Fibroblast of the conjunctiva (primary cell): ENCODE results near the gene MAPK14.
"Not testable (repeated sequence)": the region's sequence is repeated elsewhere in the genome, so short reads cannot be mapped to it uniquely, and the experiment has no call there.

ENCODE experiments used
- DNase-seq: peaks from one replicate; pipeline ENCODE4 v3.0.0-alpha.2; 2010; ENCODE audit warnings: low read depth

Gene MAPK14

DNA sequence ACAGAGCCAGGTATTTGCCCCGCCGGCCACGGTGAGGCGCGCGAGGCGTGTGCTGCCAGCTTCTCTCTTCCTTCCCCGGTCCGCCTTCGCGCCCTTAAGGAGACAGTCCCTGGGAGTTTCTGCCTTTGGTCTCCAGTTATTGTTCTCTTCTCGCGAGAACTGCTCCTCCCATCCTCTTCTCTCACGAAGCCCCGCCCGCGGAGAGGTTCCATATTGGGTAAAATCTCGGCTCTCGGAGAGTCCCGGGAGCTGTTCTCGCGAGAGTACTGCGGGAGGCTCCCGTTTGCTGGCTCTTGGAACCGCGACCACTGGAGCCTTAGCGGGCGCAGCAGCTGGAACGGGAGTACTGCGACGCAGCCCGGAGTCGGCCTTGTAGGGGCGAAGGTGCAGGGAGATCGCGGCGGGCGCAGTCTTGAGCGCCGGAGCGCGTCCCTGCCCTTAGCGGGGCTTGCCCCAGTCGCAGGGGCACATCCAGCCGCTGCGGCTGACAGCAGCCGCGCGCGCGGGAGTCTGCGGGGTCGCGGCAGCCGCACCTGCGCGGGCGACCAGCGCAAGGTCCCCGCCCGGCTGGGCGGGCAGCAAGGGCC is at the start of gene MAPK14:
Gene MAPK14 (plus strand): TSS at position 308 of the 587 bp plus-strand sequence. CDS start 350 bp downstream, outside the sequence.
- peak; percentile 99 for DNase-seq

DNA sequence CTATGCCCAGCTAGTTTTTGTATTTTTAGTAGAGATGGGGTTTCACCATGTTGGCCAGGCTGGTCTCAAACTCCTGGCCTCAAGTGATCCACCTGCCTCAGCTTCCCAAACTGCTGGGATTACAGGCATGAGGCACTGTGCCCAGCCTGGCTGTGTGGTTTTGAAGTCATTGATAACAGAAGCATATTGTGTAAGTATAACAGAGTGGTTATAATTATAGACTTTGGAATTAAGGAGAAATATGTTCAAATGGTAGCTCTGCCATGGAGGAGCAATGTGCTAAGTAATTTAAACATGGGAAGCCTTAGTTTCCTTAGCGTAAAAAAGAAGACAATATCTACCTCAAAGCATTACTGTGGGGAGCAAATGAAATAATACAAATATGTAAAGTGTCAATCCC is 47.5 kb upstream of the MAPK14 start:
- DNase-seq, result not testable (repeated sequence)

- DNase-seq, result no peak
These were observed 46.5 kb upstream of the MAPK14 start for GRCh38 chr6:35980991-35981645.

DNA sequence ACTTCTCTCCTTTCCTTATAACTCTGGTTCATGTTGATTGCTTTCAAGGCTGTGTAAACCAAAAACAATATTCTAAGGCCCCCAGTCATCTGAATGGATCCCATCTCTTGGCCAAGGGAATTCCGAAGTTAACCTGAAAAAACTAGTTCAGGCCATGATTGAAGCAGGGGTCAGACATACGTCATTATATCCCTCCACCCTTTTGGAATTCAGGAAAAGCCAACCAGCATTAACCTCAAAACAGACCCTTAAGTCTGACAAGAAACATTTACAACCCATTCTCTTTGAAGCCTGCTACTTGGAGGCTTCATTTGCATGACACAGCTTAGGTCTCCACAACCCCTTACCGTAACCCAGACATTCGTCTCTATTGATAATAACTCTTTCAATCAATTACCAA is 42.9 kb upstream of the MAPK14 start:
- DNase-seq, result no peak

DNA sequence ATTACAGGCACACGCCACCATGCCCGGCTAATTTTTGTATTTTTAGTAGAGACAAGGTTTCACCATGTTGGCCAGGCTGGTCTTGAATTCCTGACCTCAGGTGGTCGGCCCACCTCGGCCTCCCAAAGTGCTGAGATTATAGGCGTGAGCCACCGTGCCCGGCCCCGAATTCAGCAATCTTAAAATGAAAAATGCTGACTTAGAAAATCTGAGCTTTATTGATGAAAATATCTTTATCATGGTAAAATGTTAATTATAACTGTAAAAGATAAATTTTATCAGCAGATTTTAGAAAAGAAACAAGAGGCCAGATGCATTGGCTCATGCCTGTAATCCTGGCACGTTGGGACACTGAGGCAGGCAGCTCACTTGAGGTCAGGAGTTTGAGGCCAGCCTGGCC is 39.6 kb upstream of the MAPK14 start:
- DNase-seq, result not testable (repeated sequence)

GRCh38 chr6:35993150-35993549 is 34.5 kb upstream of the MAPK14 start:
- no peak for DNase-seq

DNA sequence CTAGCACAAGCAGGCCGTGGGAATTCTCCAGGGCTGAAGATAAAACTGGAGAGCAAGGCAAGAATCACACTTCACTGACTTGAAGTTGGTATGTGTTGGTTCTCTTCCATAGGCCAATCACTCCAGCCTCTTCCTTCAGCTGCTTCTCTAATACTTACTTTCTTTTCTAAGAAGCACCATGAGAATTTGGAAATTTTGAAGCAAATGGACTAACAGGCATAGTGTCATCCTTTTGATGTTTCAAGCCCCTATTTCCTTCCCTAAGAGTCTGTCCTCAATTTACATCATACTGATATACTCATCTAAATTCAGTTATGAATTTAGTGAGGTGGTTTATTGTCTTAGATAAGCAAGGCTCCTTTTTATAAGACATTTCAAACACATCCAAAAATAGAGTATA is 27.2 kb upstream of the MAPK14 start:
- no peak for DNase-seq

DNA sequence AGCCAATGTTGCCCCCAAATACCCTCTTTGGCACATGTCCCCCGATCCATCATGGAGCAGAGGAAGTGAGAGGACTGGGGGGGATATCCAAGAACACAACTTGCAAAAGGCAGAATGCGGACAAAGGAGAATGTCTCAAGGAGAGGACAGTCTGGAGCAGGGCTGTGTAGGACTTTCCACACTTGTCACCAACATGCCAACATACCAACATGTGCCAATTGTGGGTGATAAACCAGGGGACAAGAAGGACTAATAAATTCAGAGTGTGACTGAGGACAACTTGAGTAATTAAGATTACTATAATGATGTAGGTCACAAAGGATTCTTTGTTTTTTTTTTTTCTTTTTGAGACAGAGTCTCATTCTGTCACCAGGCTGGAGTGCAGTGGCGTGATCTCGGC is 11.9 kb upstream of the MAPK14 start:
- no peak for DNase-seq

DNA sequence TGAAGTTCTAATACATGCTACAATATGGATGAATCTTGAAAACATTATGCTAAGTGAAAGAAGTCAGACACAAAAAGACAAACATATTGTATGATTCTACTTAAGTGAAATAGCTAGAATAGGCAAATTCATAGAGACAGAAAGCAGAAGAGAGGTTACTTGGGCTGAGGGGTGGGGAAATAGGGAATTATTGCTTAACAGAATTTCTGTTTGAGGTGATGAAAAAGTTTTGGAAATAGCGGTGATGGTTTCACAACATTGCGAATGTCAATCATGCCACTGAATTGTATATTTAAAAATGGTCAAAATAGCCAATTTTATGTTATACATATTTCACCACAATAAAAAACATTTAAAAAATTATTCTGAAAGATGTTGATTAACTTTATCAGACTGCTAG is 9.3 kb upstream of the MAPK14 start:
- DNase-seq, result no peak

GRCh38 chr6:36019167-36019566 is 8.4 kb upstream of the MAPK14 start:
- DNase-seq, result no peak

- no peak for DNase-seq
These were observed 7.5 kb upstream of the MAPK14 start for GRCh38 chr6:36020154-36020553.

- no peak for DNase-seq
These were observed 3.4 kb upstream of the MAPK14 start, which contains the start of gene SLC26A8 for GRCh38 chr6:36023996-36024795. SLC26A8 (minus strand) TSS chr6:36024641; CDS start chr6:36019707, 4,934 bp downstream.

- DNase-seq, result no peak
These were observed 2.2 kb upstream of the MAPK14 start for GRCh38 chr6:36025260-36025931.

- no peak for DNase-seq
These were observed 1.7 kb upstream of the MAPK14 start for GRCh38 chr6:36025932-36026327.

- DNase-seq, result no peak
These were observed 674 bp downstream of the MAPK14 start for GRCh38 chr6:36028088-36028876.

DNA sequence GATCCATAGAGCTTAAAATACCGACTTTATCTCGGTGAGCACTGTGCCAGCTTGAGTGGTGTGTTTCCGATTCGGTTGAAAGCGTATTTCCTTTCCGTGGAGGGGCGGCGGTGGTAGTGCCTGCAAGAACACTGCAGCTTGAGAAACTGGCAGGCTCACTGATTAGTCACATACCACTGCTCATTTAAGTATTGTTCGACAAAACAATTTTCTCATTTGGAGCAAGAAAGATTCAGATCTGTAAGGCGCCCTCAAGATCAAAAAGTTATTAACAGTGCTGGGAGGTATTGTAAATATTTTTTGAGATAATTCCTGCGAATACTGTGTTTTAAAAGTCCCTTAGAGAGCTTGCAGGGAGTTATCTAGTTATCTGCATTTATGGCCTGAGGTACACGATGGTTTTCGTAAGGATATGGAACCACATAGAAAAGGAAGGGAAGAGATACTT is 1.3 kb downstream of the MAPK14 start:
- DNase-seq, result peak; percentile 64

GRCh38 chr6:36029464-36029863 is 1.9 kb downstream of the MAPK14 start:
- DNase-seq, result peak; percentile 65

GRCh38 chr6:36032261-36032660 is 4.7 kb downstream of the MAPK14 start:
- no peak for DNase-seq

GRCh38 chr6:36033144-36033543 is 5.5 kb downstream of the MAPK14 start:
- not testable (repeated sequence) for DNase-seq

- no peak for DNase-seq
These were observed 6.3 kb downstream of the MAPK14 start for GRCh38 chr6:36033935-36034334.

- no peak for DNase-seq
These were observed 6.8 kb downstream of the MAPK14 start for GRCh38 chr6:36034441-36034840.

- DNase-seq, result no peak
These were observed 7.6 kb downstream of the MAPK14 start for GRCh38 chr6:36035225-36035624.
